Measurements from ENCODE around the gene CC2D2A. TPM values are rescaled to one million over a fixed set of nuclear protein-coding genes. Genes with fewer than 3 reads are reported as not detected.
A peak's percentile ranks its signal among the peaks of the same experiment; 100 is the strongest.

The CC2D2A gene
- total RNA-seq, 1 donor from 2014 or later, result 14.0 TPM

DNA sequence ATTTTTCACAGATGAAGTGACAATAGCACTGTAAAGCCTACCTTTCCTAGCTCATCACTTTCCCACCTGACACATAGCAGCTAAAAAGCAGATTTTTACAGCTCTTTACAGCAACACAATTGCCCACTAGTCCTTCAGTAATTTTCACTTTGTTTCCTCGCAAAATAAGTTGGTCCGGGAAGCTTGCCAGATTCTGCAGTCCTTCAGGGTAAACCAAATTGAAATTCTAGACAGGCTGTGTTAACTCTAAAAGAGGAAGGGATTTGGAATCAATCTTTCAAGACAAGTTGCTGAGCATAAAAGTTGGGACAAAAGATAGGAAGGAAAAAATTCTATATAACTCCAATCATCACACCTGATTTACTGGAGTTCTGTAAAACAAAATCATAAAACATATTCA lies 33.2 kb upstream of the CC2D2A start:
- DNase-seq (ENCODE audit: low read depth) (peak; percentile 41), FAIRE-seq (peak; percentile 58)

DNA sequence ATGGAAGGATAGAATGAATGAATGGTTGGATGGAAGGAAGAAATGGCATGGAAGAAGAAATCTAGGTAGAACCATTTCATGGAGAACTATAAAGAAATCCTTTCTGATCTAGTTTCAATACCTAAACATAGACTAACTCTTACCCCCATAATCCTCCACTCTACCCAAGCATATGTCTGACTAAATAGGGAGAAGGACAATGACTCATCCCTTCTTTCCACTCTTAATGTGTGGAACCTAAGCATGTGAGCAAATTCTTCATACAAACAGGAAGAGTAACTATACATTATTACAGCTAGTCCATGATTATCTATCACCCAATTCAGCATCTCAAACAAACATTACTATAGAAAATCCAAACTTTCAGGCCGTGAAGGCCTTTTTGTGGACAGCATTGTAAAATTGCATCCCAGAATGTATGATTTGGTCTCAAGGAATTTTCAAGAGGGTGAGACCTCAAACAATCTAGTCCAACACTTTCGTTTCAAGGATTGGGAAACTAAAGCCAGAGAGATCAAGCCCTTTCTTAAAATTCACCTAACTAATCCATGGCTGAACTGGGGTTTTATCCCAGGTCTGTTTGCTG lies 30.6 kb upstream of the CC2D2A start:
- Mint-ChIP-seq H3K27ac (ENCODE audit: unreplicated experiment) (peak overlapping the region; percentile 77), H3K27me3 (ENCODE audit: low read depth, unreplicated experiment) (peaks cover 3% of the 10 kb centered on the region), H3K36me3 (ENCODE audit: low read depth, unreplicated experiment) (no peaks in the 10 kb centered on the region), H3K9me3 (ENCODE audit: unreplicated experiment) (peaks cover 5% of the 10 kb centered on the region), H3K4me1 (ENCODE audit: low read depth, unreplicated experiment) (peaks cover 14% of the 10 kb centered on the region), H3K4me3 (ENCODE audit: unreplicated experiment) (no peak overlapping the region)
- Histone ChIP-seq H3K36me3 (ENCODE audit: insufficient read depth, low read length) (no peaks in the 10 kb centered on the region), H3K9me3 (ENCODE audit: insufficient read depth, low read depth, low read length) (no peaks in the 10 kb centered on the region), H2AFZ (ENCODE audit: low read depth, low read length) (no peak overlapping the region), H3K27ac (ENCODE audit: low read depth, low read length) (no peak overlapping the region), H3K4me1 (ENCODE audit: insufficient read depth, low read length) (peaks cover 2% of the 10 kb centered on the region), H3K4me2 (ENCODE audit: low read length) (no peak overlapping the region), H3K79me2 (ENCODE audit: insufficient read depth, low read length) (no peaks in the 10 kb centered on the region), H3K27me3 (ENCODE audit: insufficient read depth, low read length) (no peaks in the 10 kb centered on the region), H4K20me1 (ENCODE audit: insufficient read depth, low read length) (no peaks in the 10 kb centered on the region), H3K9ac (ENCODE audit: low read length) (no peak overlapping the region), H3K4me3 (ENCODE audit: insufficient read depth, low read depth, low read length) (no peak overlapping the region)
- FAIRE-seq (peak; percentile 67), DNase-seq (ENCODE audit: low read depth) (no peak)
- TF ChIP-seq, protein P1, sequence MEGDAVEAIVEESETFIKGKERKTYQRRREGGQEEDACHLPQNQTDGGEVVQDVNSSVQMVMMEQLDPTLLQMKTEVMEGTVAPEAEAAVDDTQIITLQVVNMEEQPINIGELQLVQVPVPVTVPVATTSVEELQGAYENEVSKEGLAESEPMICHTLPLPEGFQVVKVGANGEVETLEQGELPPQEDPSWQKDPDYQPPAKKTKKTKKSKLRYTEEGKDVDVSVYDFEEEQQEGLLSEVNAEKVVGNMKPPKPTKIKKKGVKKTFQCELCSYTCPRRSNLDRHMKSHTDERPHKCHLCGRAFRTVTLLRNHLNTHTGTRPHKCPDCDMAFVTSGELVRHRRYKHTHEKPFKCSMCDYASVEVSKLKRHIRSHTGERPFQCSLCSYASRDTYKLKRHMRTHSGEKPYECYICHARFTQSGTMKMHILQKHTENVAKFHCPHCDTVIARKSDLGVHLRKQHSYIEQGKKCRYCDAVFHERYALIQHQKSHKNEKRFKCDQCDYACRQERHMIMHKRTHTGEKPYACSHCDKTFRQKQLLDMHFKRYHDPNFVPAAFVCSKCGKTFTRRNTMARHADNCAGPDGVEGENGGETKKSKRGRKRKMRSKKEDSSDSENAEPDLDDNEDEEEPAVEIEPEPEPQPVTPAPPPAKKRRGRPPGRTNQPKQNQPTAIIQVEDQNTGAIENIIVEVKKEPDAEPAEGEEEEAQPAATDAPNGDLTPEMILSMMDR (IDR thresholded peaks at IDR 0.05; ENCODE audit: insufficient read depth, low read depth, low read length), result no peak

More for the DNA sequence above, 33.2 kb upstream of the CC2D2A start:
- H3K27me3 Mint-ChIP-seq (ENCODE audit: low read depth, unreplicated experiment), result peaks cover 3% of the 10 kb centered on the region
- H3K27ac ChIP-seq (ENCODE audit: low read depth, low read length), result no peak overlapping the region
- no peak overlapping the region for H2AFZ ChIP-seq (ENCODE audit: low read depth, low read length)
- peaks cover 2% of the 10 kb centered on the region for H3K4me1 ChIP-seq (ENCODE audit: insufficient read depth, low read length)
- TF ChIP-seq, protein P1 (IDR thresholded peaks at IDR 0.05; ENCODE audit: insufficient read depth, low read depth, low read length), result no peak
- no peak for TF ChIP-seq EZH2 (IDR thresholded peaks at IDR 0.05; ENCODE audit: insufficient read depth, low read length)
- H3K27ac Mint-ChIP-seq (ENCODE audit: unreplicated experiment), result no peak overlapping the region
- H3K79me2 ChIP-seq (ENCODE audit: insufficient read depth, low read length), result no peaks in the 10 kb centered on the region
- H3K4me2 ChIP-seq (ENCODE audit: low read length), result peak overlapping the region; percentile 42
- no peaks in the 10 kb centered on the region for H3K36me3 ChIP-seq (ENCODE audit: insufficient read depth, low read length)
- no peak overlapping the region for H3K9ac ChIP-seq (ENCODE audit: low read length)
- H3K9me3 ChIP-seq (ENCODE audit: insufficient read depth, low read depth, low read length), result no peaks in the 10 kb centered on the region
- H3K27me3 ChIP-seq (ENCODE audit: insufficient read depth, low read length), result no peaks in the 10 kb centered on the region
- no peak overlapping the region for H3K4me3 Mint-ChIP-seq (ENCODE audit: unreplicated experiment)
- no peak overlapping the region for H3K4me3 ChIP-seq (ENCODE audit: insufficient read depth, low read depth, low read length)
- H4K20me1 ChIP-seq (ENCODE audit: insufficient read depth, low read length), result no peaks in the 10 kb centered on the region
- no peaks in the 10 kb centered on the region for H3K36me3 Mint-ChIP-seq (ENCODE audit: low read depth, unreplicated experiment)
- peaks cover 14% of the 10 kb centered on the region for H3K4me1 Mint-ChIP-seq (ENCODE audit: low read depth, unreplicated experiment)
- no peaks in the 10 kb centered on the region for H3K9me3 Mint-ChIP-seq (ENCODE audit: unreplicated experiment)

DNA sequence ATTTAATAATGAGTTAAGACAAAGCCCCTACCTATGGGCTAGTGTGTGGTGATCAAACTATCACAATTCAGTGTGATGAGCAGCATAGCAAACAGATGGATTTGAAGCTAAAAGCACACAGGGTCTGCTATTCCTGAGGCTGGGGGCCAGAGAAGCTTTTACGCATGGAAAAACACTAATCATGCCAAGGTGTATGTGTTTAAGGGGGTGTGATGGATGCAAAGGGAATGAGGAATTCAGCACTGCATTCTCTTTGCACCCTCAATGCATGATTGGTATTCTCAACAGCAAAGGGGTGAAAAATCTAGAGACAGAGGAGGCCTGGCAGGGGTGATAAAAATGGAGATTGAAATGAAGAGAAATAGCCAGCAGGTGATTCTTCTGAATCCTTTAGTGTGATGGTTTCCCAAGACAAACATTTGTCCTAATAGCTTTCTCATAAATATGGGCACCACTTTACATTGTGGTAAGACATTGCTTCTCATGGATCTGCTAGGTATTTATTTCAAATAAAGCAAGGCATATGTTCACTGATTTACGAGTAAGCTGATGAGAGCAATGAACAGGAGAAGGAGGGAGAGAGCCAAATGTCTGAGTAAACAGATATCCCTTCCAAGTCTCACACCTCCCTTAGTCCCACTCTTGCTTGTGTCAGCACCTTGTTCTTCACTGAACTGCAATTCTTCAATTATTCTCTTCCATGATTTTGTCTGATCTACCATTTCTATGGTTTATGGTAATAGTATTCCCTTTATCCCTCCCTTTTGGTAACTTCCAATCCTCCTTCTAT lies 26.1 kb upstream of the CC2D2A start:
- Histone ChIP-seq H3K27ac (ENCODE audit: low read depth, low read length) (no peak overlapping the region), H3K27me3 (ENCODE audit: insufficient read depth, low read length) (no peaks in the 10 kb centered on the region), H2AFZ (ENCODE audit: low read depth, low read length) (no peak overlapping the region), H3K79me2 (ENCODE audit: insufficient read depth, low read length) (no peaks in the 10 kb centered on the region), H3K4me1 (ENCODE audit: insufficient read depth, low read length) (peaks cover 2% of the 10 kb centered on the region), H3K4me2 (ENCODE audit: low read length) (no peak overlapping the region), H3K9me3 (ENCODE audit: insufficient read depth, low read depth, low read length) (no peaks in the 10 kb centered on the region), H3K36me3 (ENCODE audit: insufficient read depth, low read length) (no peaks in the 10 kb centered on the region), H3K9ac (ENCODE audit: low read length) (no peak overlapping the region), H4K20me1 (ENCODE audit: insufficient read depth, low read length) (no peaks in the 10 kb centered on the region), H3K4me3 (ENCODE audit: insufficient read depth, low read depth, low read length) (no peak overlapping the region)
- Mint-ChIP-seq H3K36me3 (ENCODE audit: low read depth, unreplicated experiment) (no peaks in the 10 kb centered on the region), H3K27ac (ENCODE audit: unreplicated experiment) (no peak overlapping the region), H3K4me3 (ENCODE audit: unreplicated experiment) (no peak overlapping the region), H3K27me3 (ENCODE audit: low read depth, unreplicated experiment) (no peaks in the 10 kb centered on the region), H3K9me3 (ENCODE audit: unreplicated experiment) (peaks cover 7% of the 10 kb centered on the region), H3K4me1 (ENCODE audit: low read depth, unreplicated experiment) (peaks cover 10% of the 10 kb centered on the region)
- no peak for DNase-seq (ENCODE audit: low read depth)
- TF ChIP-seq, protein P1 (IDR thresholded peaks at IDR 0.05; ENCODE audit: insufficient read depth, low read depth, low read length), result no peak
- FAIRE-seq, result peak; percentile 29

All from astrocyte (in vitro differentiated cells and primary cell).